HepG2 (cell line): ENCODE measurements around the gene MCU. TPM values are rescaled to one million over a fixed set of nuclear protein-coding genes. Genes with fewer than 3 reads are reported as not detected.

Experiments
- ATAC-seq: fragments of 200-7000 bp; cut with Tn5 transposase; 3 replicates; pipeline ENCODE4 v1.9.1; 2020; ENCODE audit warnings: mild to moderate bottlenecking, moderate library complexity
- BruUV-seq: library from RNA; stranded (reverse); fragments of 400-500 nt; replicated peaks from 2 replicates; lab custom pipeline; 2021; lab: Mats Ljungman, UMichigan
- CTCF ChIA-PET: fragments of 300-600 bp; formaldehyde crosslinking; extraction: SDS; loops from one replicate; lab custom pipeline; 2021; ENCODE audit warnings: low total read pairs, inconsistent platforms, low intra/inter-chr PET ratio; lab: Yijun Ruan, JAX
- POLR2A ChIA-PET: fragments of 350-600 bp; sonication (Branson Sonifier 250); formaldehyde crosslinking; loops from one replicate; lab custom pipeline; 2020; ENCODE audit warnings: antibody characterized with exemption, inconsistent platforms; lab: Yijun Ruan, JAX
- DNase-seq: peaks from one replicate; pipeline ENCODE4 v3.0.0-alpha.2; 2015; ENCODE audit warnings: low spot score
- FAIRE-seq: peaks from 3 replicates; lab custom pipeline; 2011; peaks lifted over from hg19 to GRCh38; lab: Jason Lieb, UNC
- H2AFZ ChIP-seq: one replicate; pipeline ENCODE4 v1.6.1; 2011; ENCODE audit warnings: low read length, inconsistent platforms
- H3K27ac ChIP-seq: fragments of 300-600 bp; 3 replicates; pipeline ENCODE4 v1.8.0; 2011; ENCODE audit warnings: mixed run types, mild to moderate bottlenecking, mixed read lengths, low read length, inconsistent platforms; ENCODE audit not compliant: insufficient read depth; ENCODE audit errors: extremely low read length
- H3K27me3 ChIP-seq, 2 experiments: fragments of 200-600 bp in 1 of 2; 2 replicates in 1 of 2; 3 replicates in 1 of 2; pipeline versions ENCODE4 v1.6.0 to v1.8.0; 2011; ENCODE audit warnings: low read length in 2 of 2, mild to moderate bottlenecking in 2 of 2, moderate library complexity in 2 of 2, inconsistent platforms in 1 of 2; ENCODE audit not compliant: insufficient read depth in 2 of 2, control insufficient read depth in 1 of 2
- H3K36me3 ChIP-seq, 2 experiments: fragments of 200-600 bp in 1 of 2; replicated peaks in 1 of 2; 2 replicates in 1 of 2; 3 replicates in 1 of 2; pipeline versions ENCODE4 v1.5.1 to v1.8.0; 2011; ENCODE audit warnings: low read length in 2 of 2, inconsistent platforms in 1 of 2; ENCODE audit not compliant: insufficient read depth in 2 of 2, control insufficient read depth in 1 of 2
- H3K4me1 ChIP-seq: 2 replicates; pipeline ENCODE4 v1.5.1; 2012; ENCODE audit warnings: low read length, inconsistent platforms; ENCODE audit not compliant: insufficient read depth
- H3K4me2 ChIP-seq: 2 replicates; pipeline ENCODE4 v1.6.0; 2011; ENCODE audit warnings: low read depth, low read length, inconsistent platforms
- H3K4me3 ChIP-seq, 3 experiments: fragments of 200-600 bp in 1 of 3; sonication (generic), shearing (Covaris generic) in 1 of 3; replicated peaks in 1 of 3; 2 replicates each; pipeline ENCODE4 v1.5.1; 2011 to 2016; ENCODE audit warnings: low read length in 3 of 3, inconsistent platforms in 2 of 3, low read depth in 2 of 3, mild to moderate bottlenecking in 2 of 3, control low read depth in 1 of 3, mixed read lengths in 1 of 3; ENCODE audit not compliant: insufficient read depth in 1 of 3
- H3K79me2 ChIP-seq: one replicate; pipeline ENCODE4 v1.6.1; 2011; ENCODE audit warnings: low read length, inconsistent platforms; ENCODE audit not compliant: insufficient read depth
- H3K9ac ChIP-seq: 2 replicates; pipeline ENCODE4 v1.6.0; 2011; ENCODE audit warnings: mild to moderate bottlenecking, low read depth, low read length, inconsistent platforms; ENCODE audit not compliant: insufficient read depth
- H3K9me3 ChIP-seq: 2 replicates; pipeline ENCODE4 v1.5.1; 2012; ENCODE audit warnings: mild to moderate bottlenecking, low read length
- H4K20me1 ChIP-seq: 2 replicates; pipeline ENCODE4 v1.6.0; 2011; ENCODE audit warnings: inconsistent platforms, mild to moderate bottlenecking, low read length, moderate library complexity; ENCODE audit not compliant: insufficient read depth
- AFF4 ChIP-seq: sonication (generic); formaldehyde crosslinking; IDR thresholded peaks from 2 replicates; pipeline ENCODE4 v1.4.0; 2020; ENCODE audit warnings: missing genetic modification reagents
- MNT ChIP-seq: fragments of 450-650 bp; IDR thresholded peaks from 2 replicates; pipeline ENCODE4 v1.6.1; 2016
- TAF1 ChIP-seq: sonication (generic); formaldehyde crosslinking; IDR thresholded peaks from 2 replicates; pipeline ENCODE4 v1.4.0; 2020; ENCODE audit warnings: missing genetic modification reagents
- TFAP4 ChIP-seq: sonication (generic); IDR thresholded peaks from 2 replicates; pipeline ENCODE4 v1.6.1; 2016; ENCODE audit warnings: low read depth, borderline replicate concordance
- ZBTB7A ChIP-seq: sonication (generic); formaldehyde crosslinking; IDR thresholded peaks from 2 replicates; pipeline ENCODE4 v1.8.0; 2022; ENCODE audit warnings: mild to moderate bottlenecking, missing genetic modification reagents
- ZKSCAN5 ChIP-seq: sonication (generic); formaldehyde crosslinking; IDR thresholded peaks from 2 replicates; pipeline ENCODE4 v1.5.1; 2020; ENCODE audit warnings: mild to moderate bottlenecking, missing genetic modification reagents
- ZNF317 ChIP-seq: sonication (generic); formaldehyde crosslinking; IDR thresholded peaks from 2 replicates; pipeline ENCODE4 v1.5.0; 2020; ENCODE audit warnings: mild to moderate bottlenecking, missing genetic modification reagents
- ZNF776 ChIP-seq: sonication (generic); formaldehyde crosslinking; IDR thresholded peaks from 2 replicates; pipeline ENCODE4 v1.4.0; 2020; ENCODE audit warnings: mild to moderate bottlenecking, missing genetic modification reagents
- WGBS: methylation state at CpG from one replicate; pipeline ENCODE4 v1.1.6; 2017; ENCODE audit warnings: low lambda C conversion rate; 5-methylcytosine and 5-hydroxymethylcytosine counted together
- in situ Hi-C: cut with HindIII; loops from 2 replicates; pipeline ENCODE4 v1.10.0; 2017; ENCODE audit warnings: low pct_unique_long_range_greater_than_20kb; ENCODE audit not compliant: extremely low pct_ligation_motif_present
- intact Hi-C: fragments of 100-400 bp; cut with micrococcal nuclease; formaldehyde crosslinking; loops from one replicate; pipeline ENCODE4 v1.10.0; 2022; ENCODE audit not compliant: unreplicated experiment
- polyA plus RNA-seq, 8 experiments: library from polyadenylated mRNA; depleted of rRNA in 3 of 8; stranded (reverse) in 7 of 8; unstranded in 1 of 8; fragments of >200 nt; fragmentation: Illumina TruSeq in 4 of 8; extraction: Trizol in 4 of 8; gene quantifications; 2 replicates each; pipeline versions ENCODE4 v1.2.1 to v1.2.3, GENCODE V29; 2011 to 2016; ENCODE audit warnings: low read depth in 4 of 8, missing spikeins in 1 of 8, mixed read lengths in 1 of 8; ENCODE audit not compliant: insufficient read depth in 1 of 8
- total RNA-seq, 5 experiments: library from RNA; depleted of rRNA; stranded (reverse); fragments of >200 nt; fragmentation: Illumina TruSeq; extraction: Trizol; gene quantifications; 2 replicates each; pipeline ENCODE4 v1.2.3, GENCODE V29; 2016; ENCODE audit warnings: low read depth in 1 of 5
- TF ChIP-seq, protein P1 (sequence below): sonication (generic); formaldehyde crosslinking; IDR thresholded peaks from 2 replicates; pipeline ENCODE4 v1.5.0; 2020; ENCODE audit warnings: mild to moderate bottlenecking, missing genetic modification reagents, borderline replicate concordance
- TF ChIP-seq, protein P2 (sequence below), 2 experiments: sonication (generic) in 1 of 2; formaldehyde crosslinking in 1 of 2; IDR thresholded peaks; 2 replicates each; pipeline versions ENCODE4 v1.5.1 to v1.6.1; 2011 to 2020; ENCODE audit warnings: borderline replicate concordance in 1 of 2, low read depth in 1 of 2, low read length in 1 of 2, mild to moderate bottlenecking in 1 of 2, missing genetic modification reagents in 1 of 2, moderate library complexity in 1 of 2

Gene MCU
- total and polyA plus RNA-seq, 2 of the 13 experiments (the other 11 are each of a cell fraction or from before 2014, with no cell fraction given) = 25.9 to 64.5 TPM

DNA sequence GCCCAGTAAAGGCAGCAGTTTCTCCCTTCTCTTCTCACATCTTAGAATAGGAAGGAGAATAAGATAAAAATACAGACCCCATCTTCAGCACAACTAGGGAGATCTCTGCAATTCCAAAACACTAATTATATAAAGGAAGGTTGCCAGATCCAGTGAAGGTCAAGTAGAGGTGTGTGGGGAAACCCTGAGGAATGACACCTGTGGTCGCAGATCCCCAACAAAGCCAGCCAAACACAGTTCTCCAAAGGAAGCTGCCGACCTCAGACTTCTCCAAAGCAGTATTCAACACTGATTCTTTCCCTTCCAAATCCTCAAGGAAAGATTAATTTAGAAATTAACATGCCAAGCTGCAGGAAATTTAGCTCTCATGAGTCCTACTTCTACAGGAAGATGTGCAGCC is 138.7 kb downstream of the MCU start (continued):
- no peak for TF ChIP-seq AFF4 (CRISPR knock-in tag)
- no peak for TF ChIP-seq ZNF776
- TF ChIP-seq ZKSCAN5 (CRISPR knock-in tag) = no peak
- no peak for TF ChIP-seq TAF1 (CRISPR knock-in tag)
- no peak for TF ChIP-seq ZNF317 (CRISPR knock-in tag)

DNA sequence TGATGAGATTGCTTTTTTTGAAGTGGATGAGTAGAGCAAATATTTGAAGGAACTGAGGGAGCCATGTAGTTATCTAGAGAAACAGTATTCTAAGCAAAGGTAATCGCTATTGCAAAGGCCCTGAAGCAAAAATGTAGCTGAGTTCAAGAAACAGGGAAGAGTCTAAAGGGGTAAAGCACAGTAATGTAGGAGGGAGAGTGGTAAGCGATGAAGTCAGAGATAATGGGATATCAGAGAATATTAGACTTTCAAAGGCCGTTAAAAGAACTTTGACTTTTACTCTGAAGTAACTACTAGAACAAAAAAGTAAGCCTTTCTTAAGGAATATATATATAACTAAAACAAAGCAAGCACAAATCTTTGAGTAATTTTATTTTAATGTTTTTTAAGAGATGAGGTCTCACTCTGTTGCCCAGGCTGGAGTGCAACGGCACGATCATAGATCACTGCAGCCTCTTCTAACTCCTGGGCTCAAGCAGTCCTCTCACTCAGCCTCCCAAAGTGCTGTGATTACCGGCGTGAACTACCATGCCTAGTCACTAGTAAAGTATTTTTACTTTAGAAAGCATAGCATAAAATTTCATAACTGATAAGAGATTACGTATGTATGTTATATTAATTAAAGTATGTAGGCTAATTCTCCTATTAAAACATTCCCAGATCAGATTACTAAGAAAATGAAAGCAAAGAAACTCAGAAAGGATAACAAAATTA is 139.9 kb downstream of the MCU start:
- H3K4me2 ChIP-seq = no peak overlapping the region
- BruUV-seq = no TSS peak
- H3K9me3 ChIP-seq = no peaks in the 10 kb centered on the region
- no peak for TF ChIP-seq MNT
- TF ChIP-seq TFAP4 = no peak
- TF ChIP-seq ZBTB7A (CRISPR knock-in tag) = no peak
- TF ChIP-seq, protein P1, sequence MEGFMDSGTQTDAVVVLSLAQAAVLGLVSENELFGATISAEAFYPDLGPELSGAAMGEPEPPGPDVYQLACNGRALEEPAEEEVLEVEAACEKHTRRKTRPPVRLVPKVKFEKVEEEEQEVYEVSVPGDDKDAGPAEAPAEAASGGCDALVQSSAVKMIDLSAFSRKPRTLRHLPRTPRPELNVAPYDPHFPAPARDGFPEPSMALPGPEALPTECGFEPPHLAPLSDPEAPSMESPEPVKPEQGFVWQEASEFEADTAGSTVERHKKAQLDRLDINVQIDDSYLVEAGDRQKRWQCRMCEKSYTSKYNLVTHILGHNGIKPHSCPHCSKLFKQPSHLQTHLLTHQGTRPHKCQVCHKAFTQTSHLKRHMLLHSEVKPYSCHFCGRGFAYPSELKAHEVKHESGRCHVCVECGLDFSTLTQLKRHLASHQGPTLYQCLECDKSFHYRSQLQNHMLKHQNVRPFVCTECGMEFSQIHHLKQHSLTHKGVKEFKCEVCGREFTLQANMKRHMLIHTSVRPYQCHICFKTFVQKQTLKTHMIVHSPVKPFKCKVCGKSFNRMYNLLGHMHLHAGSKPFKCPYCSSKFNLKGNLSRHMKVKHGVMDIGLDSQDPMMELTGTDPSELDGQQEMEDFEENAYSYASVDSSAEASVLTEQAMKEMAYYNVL (CRISPR knock-in tag) = no peak
- TF ChIP-seq, protein P2, sequence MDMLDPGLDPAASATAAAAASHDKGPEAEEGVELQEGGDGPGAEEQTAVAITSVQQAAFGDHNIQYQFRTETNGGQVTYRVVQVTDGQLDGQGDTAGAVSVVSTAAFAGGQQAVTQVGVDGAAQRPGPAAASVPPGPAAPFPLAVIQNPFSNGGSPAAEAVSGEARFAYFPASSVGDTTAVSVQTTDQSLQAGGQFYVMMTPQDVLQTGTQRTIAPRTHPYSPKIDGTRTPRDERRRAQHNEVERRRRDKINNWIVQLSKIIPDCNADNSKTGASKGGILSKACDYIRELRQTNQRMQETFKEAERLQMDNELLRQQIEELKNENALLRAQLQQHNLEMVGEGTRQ (IDR thresholded peaks at IDR 0.05; ENCODE audit: low read depth, low read length) = no peak
- TF ChIP-seq, protein P2 (CRISPR knock-in tag; IDR thresholded peaks at IDR 0.05; ENCODE audit: borderline replicate concordance) = no peak

More for the DNA sequence above, 139.9 kb downstream of the MCU start:
- H3K36me3 ChIP-seq = peaks cover 4 to 5% of the 10 kb centered on the region in 2 experiments; a peak in 3 of 5 replicates
- no peak overlapping the region for H2AFZ ChIP-seq
- no peaks in the 10 kb centered on the region for H3K79me2 ChIP-seq
- no peak for ATAC-seq
- ChIA-PET POLR2A (no interaction called here), CTCF (no interaction called here)
- in situ Hi-C loops = loop anchor here (5.0 to 10.0 kb wide), 2 partner anchors 140 to 467 kb away; partner anchors contain the start of gene MCU
- H4K20me1 ChIP-seq = no peaks in the 10 kb centered on the region
- no peak overlapping the region for H3K27ac ChIP-seq
- no peak for FAIRE-seq
- no peak for DNase-seq
- intact Hi-C loops = loop anchor here (10.0 kb wide), 1 partner anchor 287 kb away; no protein-coding TSS in a partner anchor
- 93% methylated on average over 8 of the region's 8 CpGs for WGBS
- H3K4me3 ChIP-seq = no peak overlapping the region
- no peaks in the 10 kb centered on the region for H3K27me3 ChIP-seq
- 0 out of 2 replicates have a peak, but pooled peaks cover 4% of the 10 kb centered on the region for H3K4me1 ChIP-seq
- no peak overlapping the region for H3K9ac ChIP-seq
